SK-N-SH treated with all-trans-retinoic acid at 6 μM for 48 hours (cell line): ENCODE results near the gene GRHL3.

Experiments
- ATAC-seq: fragments of 200-7000 bp; cut with Tn5 transposase; 3 replicates; pipeline ENCODE4 v1.9.1; 2020; ENCODE audit warnings: mild to moderate bottlenecking, moderate library complexity
- ARNTL ChIP-seq: fragments of 450-650 bp; formaldehyde crosslinking; IDR thresholded peaks from 2 replicates; pipeline ENCODE4 v1.5.0; 2020; ENCODE audit warnings: low read depth, mild to moderate bottlenecking, moderate library complexity, borderline replicate concordance
- CSDC2 ChIP-seq: fragments of 250-450 bp; sonication (Bioruptor Pico); IDR thresholded peaks from 2 replicates; pipeline ENCODE4 v1.5.0; 2020; ENCODE audit warnings: mild to moderate bottlenecking, moderate library complexity
- ESRRG ChIP-seq: fragments of 250-450 bp; sonication (Bioruptor Pico); IDR thresholded peaks from 2 replicates; pipeline ENCODE4 v1.6.1; 2021; ENCODE audit warnings: mild to moderate bottlenecking
- ISL1 ChIP-seq: fragments of 250-450 bp; sonication (Bioruptor Pico); IDR thresholded peaks from 2 replicates; pipeline ENCODE4 v2.1.2; 2022; ENCODE audit warnings: mild to moderate bottlenecking, moderate library complexity
- POU6F1 ChIP-seq: fragments of 250-450 bp; sonication (Bioruptor Pico); IDR thresholded peaks from 2 replicates; pipeline ENCODE4 v1.8.0; 2021; ENCODE audit warnings: low read depth, mild to moderate bottlenecking, moderate library complexity, borderline replicate concordance
- TCF4 ChIP-seq: fragments of 250-450 bp; sonication (Bioruptor Pico); IDR thresholded peaks from 2 replicates; pipeline ENCODE4 v1.8.0; 2021; ENCODE audit warnings: mild to moderate bottlenecking, moderate library complexity, borderline replicate concordance
- TOX ChIP-seq: fragments of 250-450 bp; sonication (Bioruptor Pico); IDR thresholded peaks from 2 replicates; pipeline ENCODE4 v1.8.0; 2021; ENCODE audit warnings: mild to moderate bottlenecking, moderate library complexity, borderline replicate concordance
- TSHZ2 ChIP-seq: fragments of 250-450 bp; sonication (Bioruptor Pico); IDR thresholded peaks from 2 replicates; pipeline ENCODE4 v1.5.0; 2020; ENCODE audit warnings: mild to moderate bottlenecking, moderate library complexity
- ZC3H10 ChIP-seq: fragments of 250-450 bp; sonication (Bioruptor Pico); IDR thresholded peaks from 2 replicates; pipeline ENCODE4 v1.5.1; 2021; ENCODE audit warnings: mild to moderate bottlenecking, moderate library complexity
- ZFP3 ChIP-seq: fragments of 250-450 bp; sonication (Bioruptor Pico); IDR thresholded peaks from 2 replicates; pipeline ENCODE4 v1.5.0; 2020; ENCODE audit warnings: mild to moderate bottlenecking, moderate library complexity
- ZFP30 ChIP-seq: fragments of 450-650 bp; formaldehyde crosslinking; IDR thresholded peaks from 2 replicates; pipeline ENCODE4 v1.5.0; 2022; ENCODE audit warnings: mild to moderate bottlenecking, moderate library complexity
- ZNF565 ChIP-seq: fragments of 450-650 bp; formaldehyde crosslinking; conservative IDR thresholded peaks from 2 replicates; pipeline ENCODE4 v1.5.0; 2020; ENCODE audit warnings: low read depth, mild to moderate bottlenecking, moderate library complexity
- ZNF70 ChIP-seq: fragments of 450-650 bp; formaldehyde crosslinking; IDR thresholded peaks from 2 replicates; pipeline ENCODE4 v1.5.0; 2020; ENCODE audit warnings: mild to moderate bottlenecking, moderate library complexity
- ZNF8 ChIP-seq: fragments of 450-650 bp; formaldehyde crosslinking; IDR thresholded peaks from 2 replicates; pipeline ENCODE4 v1.5.0; 2020; ENCODE audit warnings: mild to moderate bottlenecking, moderate library complexity
- TF ChIP-seq, protein P1 (sequence below): fragments of 250-450 bp; sonication (Bioruptor Pico); IDR thresholded peaks from 2 replicates; pipeline ENCODE4 v1.8.0; 2020; ENCODE audit warnings: mild to moderate bottlenecking, moderate library complexity, borderline replicate concordance
- TF ChIP-seq, protein P2 (sequence below): fragments of 250-450 bp; sonication (Bioruptor Pico); IDR thresholded peaks from 2 replicates; pipeline ENCODE4 v1.5.1; 2021; ENCODE audit warnings: mild to moderate bottlenecking, moderate library complexity
- TF ChIP-seq, protein P3 (sequence below): fragments of 250-450 bp; sonication (Bioruptor Pico); IDR thresholded peaks from 2 replicates; pipeline ENCODE4 v1.5.1; 2020; ENCODE audit warnings: low read depth, mild to moderate bottlenecking, moderate library complexity

The GRHL3 gene

GRCh38 chr1:24321126-24321525 lies 2.0 kb downstream of the GRHL3 start:
- no peak for ATAC-seq
- TF ChIP-seq TOX (CRISPR knock-in tag) (no peak), ZNF8 (no peak), TSHZ2 (CRISPR knock-in tag) (no peak), ZNF565 (CRISPR knock-in tag) (no peak), ZFP30 (no peak), ZC3H10 (CRISPR knock-in tag) (no peak)
- TF ChIP-seq, protein P1, sequence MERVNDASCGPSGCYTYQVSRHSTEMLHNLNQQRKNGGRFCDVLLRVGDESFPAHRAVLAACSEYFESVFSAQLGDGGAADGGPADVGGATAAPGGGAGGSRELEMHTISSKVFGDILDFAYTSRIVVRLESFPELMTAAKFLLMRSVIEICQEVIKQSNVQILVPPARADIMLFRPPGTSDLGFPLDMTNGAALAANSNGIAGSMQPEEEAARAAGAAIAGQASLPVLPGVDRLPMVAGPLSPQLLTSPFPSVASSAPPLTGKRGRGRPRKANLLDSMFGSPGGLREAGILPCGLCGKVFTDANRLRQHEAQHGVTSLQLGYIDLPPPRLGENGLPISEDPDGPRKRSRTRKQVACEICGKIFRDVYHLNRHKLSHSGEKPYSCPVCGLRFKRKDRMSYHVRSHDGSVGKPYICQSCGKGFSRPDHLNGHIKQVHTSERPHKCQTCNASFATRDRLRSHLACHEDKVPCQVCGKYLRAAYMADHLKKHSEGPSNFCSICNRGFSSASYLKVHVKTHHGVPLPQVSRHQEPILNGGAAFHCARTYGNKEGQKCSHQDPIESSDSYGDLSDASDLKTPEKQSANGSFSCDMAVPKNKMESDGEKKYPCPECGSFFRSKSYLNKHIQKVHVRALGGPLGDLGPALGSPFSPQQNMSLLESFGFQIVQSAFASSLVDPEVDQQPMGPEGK (CRISPR knock-in tag) = no peak

DNA sequence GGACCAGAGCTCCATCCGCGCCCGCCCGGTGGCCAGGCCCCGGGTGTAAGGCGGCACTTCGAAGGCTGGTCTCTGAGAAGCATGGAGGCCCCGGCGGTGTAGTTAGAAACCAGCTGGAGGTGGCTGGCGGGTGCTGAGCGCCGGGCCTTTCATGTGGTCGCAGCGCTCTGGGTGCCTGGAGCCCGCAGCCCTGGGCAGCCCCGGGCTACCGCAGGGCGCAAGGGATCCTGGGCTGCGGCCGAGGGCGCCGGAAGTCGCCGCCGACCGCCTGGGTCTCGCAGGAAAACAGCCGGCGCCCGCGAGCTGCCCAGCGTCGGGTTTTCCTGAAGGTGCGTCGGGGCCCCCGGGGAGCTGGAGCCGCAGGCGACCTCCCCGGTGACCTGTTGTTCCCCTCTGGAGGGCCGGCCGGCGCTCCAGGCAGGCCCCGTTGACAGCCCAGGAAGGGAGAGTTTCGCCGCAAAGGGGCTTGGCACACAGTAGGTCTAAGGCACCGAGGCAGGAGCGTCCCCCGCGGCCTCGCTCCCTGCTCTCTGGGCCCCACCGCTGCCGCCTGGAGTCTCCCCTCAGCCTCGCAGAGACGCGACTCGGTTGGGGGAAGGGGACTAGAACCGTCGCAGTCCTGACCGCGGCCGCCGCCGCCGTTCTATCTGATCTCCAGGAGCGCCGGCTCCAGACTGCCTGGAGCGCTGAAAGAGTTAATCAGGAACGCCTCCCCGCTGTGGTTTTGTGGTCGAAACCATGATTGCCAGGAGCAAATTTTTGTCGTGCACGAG lies 2.7 kb downstream of the GRHL3 start:
- TF ChIP-seq, protein P2, sequence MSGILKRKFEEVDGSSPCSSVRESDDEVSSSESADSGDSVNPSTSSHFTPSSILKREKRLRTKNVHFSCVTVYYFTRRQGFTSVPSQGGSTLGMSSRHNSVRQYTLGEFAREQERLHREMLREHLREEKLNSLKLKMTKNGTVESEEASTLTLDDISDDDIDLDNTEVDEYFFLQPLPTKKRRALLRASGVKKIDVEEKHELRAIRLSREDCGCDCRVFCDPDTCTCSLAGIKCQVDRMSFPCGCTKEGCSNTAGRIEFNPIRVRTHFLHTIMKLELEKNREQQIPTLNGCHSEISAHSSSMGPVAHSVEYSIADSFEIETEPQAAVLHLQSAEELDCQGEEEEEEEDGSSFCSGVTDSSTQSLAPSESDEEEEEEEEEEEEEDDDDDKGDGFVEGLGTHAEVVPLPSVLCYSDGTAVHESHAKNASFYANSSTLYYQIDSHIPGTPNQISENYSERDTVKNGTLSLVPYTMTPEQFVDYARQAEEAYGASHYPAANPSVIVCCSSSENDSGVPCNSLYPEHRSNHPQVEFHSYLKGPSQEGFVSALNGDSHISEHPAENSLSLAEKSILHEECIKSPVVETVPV (CRISPR knock-in tag) = no peak
- TF ChIP-seq TOX (CRISPR knock-in tag) = no peak
- TF ChIP-seq, protein P3, sequence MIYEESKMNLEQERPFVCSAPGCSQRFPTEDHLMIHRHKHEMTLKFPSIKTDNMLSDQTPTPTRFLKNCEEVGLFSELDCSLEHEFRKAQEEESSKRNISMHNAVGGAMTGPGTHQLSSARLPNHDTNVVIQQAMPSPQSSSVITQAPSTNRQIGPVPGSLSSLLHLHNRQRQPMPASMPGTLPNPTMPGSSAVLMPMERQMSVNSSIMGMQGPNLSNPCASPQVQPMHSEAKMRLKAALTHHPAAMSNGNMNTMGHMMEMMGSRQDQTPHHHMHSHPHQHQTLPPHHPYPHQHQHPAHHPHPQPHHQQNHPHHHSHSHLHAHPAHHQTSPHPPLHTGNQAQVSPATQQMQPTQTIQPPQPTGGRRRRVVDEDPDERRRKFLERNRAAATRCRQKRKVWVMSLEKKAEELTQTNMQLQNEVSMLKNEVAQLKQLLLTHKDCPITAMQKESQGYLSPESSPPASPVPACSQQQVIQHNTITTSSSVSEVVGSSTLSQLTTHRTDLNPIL (CRISPR knock-in tag) = no peak
- TF ChIP-seq CSDC2 = no peak
- TF ChIP-seq, protein P1 (CRISPR knock-in tag) = no peak
- no peak for TF ChIP-seq ZNF70 (CRISPR knock-in tag)
- no peak for TF ChIP-seq ZFP30
- TF ChIP-seq ZFP3 (CRISPR knock-in tag) = no peak
- TF ChIP-seq POU6F1 (CRISPR knock-in tag) = no peak
- no peak for TF ChIP-seq TCF4 (CRISPR knock-in tag)
- no peak for TF ChIP-seq ZNF565 (CRISPR knock-in tag)
- no peak for TF ChIP-seq ARNTL (CRISPR knock-in tag)
- no peak for TF ChIP-seq ESRRG (CRISPR knock-in tag)
- TF ChIP-seq ISL1 (CRISPR knock-in tag) = no peak
- no peak for TF ChIP-seq ZC3H10 (CRISPR knock-in tag)
- ATAC-seq = no peak
